Measurements from ENCODE around the gene ZNF888.
"Not testable (repeated sequence)": the region's sequence is repeated elsewhere in the genome, so short reads cannot be mapped to it uniquely, and the experiment has no call there.

GRCh38 chr19:52872996-52873395 is 50.2 kb downstream of the ZNF888 start:
- not testable (repeated sequence) for TF ChIP-seq POLR2A, POLR2AphosphoS5, CTCF, EP300 (IDR thresholded peaks at IDR 0.05)
